Large intestine (tissue), 3 donors: Measurements from ENCODE around the gene DBF4B. TPM values are rescaled to one million over a fixed set of nuclear protein-coding genes. Genes with fewer than 3 reads are reported as not detected.
"Not testable (repeated sequence)": the region's sequence is repeated elsewhere in the genome, so short reads cannot be mapped to it uniquely, and the experiment has no call there.

Source experiments
- DNase-seq, 2 donors: peaks; one replicate each; pipeline versions ENCODE4 v3.0.0 to v3.0.0-alpha.2; 2013
- H3K27ac ChIP-seq: one replicate; pipeline ENCODE4 v1.5.1; 2013; ENCODE audit warnings: low read length
- H3K27me3 ChIP-seq: 2 replicates; pipeline ENCODE4 v1.6.1; 2013; ENCODE audit warnings: low read length; ENCODE audit not compliant: control insufficient read depth, insufficient read depth
- H3K36me3 ChIP-seq: 2 replicates; pipeline ENCODE4 v1.6.1; 2013; ENCODE audit warnings: low read length; ENCODE audit not compliant: control insufficient read depth, insufficient read depth
- H3K4me1 ChIP-seq: one replicate; pipeline ENCODE4 v1.6.1; 2013; ENCODE audit warnings: low read length; ENCODE audit not compliant: control insufficient read depth, insufficient read depth
- H3K4me3 ChIP-seq: one replicate; pipeline ENCODE4 v1.5.1; 2013; ENCODE audit warnings: low read length
- H3K9me3 ChIP-seq: one replicate; pipeline ENCODE4 v1.6.1; 2013; ENCODE audit warnings: mild to moderate bottlenecking, low read depth, low read length, moderate library complexity; ENCODE audit not compliant: control insufficient read depth
- whole genome bisulfite sequencing: methylation state at CpG from one replicate; pipeline ENCODE4 v1.1.5; 2013; ENCODE audit warnings: low lambda C conversion rate; ENCODE audit not compliant: insufficient coverage; 5-methylcytosine and 5-hydroxymethylcytosine counted together
- polyA plus RNA-seq: library from polyadenylated mRNA; unstranded; fragments of 120-200 nt; gene quantifications from one replicate; pipeline ENCODE4 v1.2.1, GENCODE V29; 2013

DBF4B gene
- polyA plus RNA-seq, 1 donor = 11.6 TPM

GRCh38 chr17:44687756-44688155, 20.7 kb upstream of the DBF4B start:
- H3K36me3 ChIP-seq = peaks cover 15% of the 10 kb centered on the region
- no peak overlapping the region for H3K4me3 ChIP-seq
- 89% methylated on average over 1 of the region's 1 CpG for WGBS
- peaks cover 5% of the 10 kb centered on the region for H3K4me1 ChIP-seq
- no peak for DNase-seq
- no peak overlapping the region for H3K27ac ChIP-seq
- no peaks in the 10 kb centered on the region for H3K9me3 ChIP-seq
- no peaks in the 10 kb centered on the region for H3K27me3 ChIP-seq

GRCh38 chr17:44688200-44688599, 20.3 kb upstream of the DBF4B start:
- no peak overlapping the region for H3K4me3 ChIP-seq
- no peaks in the 10 kb centered on the region for H3K9me3 ChIP-seq
- peaks cover 14% of the 10 kb centered on the region for H3K36me3 ChIP-seq
- H3K27me3 ChIP-seq = no peaks in the 10 kb centered on the region
- no peak overlapping the region for H3K27ac ChIP-seq
- WGBS = no CpG with 5 or more reads among the region's 2 CpGs
- H3K4me1 ChIP-seq = peaks cover 5% of the 10 kb centered on the region
- no peak for DNase-seq

GRCh38 chr17:44688675-44689476, 19.6 kb upstream of the DBF4B start:
- Histone ChIP-seq H3K27ac (peak overlapping the region; percentile 89), H3K4me3 (peak overlapping the region; percentile 75)

GRCh38 chr17:44689477-44690217, 18.8 kb upstream of the DBF4B start, which contains the start of gene CCDC43:
TSS of gene CCDC43 (minus strand) at chr17:44689776. CDS start at chr17:44689753, 23 bp downstream.
- no peaks in the 10 kb centered on the region for H3K9me3 ChIP-seq
- peaks cover 5% of the 10 kb centered on the region for H3K4me1 ChIP-seq
- peak within 1 kb of the TSS; percentile 75 for H3K4me3 ChIP-seq
- H3K36me3 ChIP-seq = peaks cover 9% of the 10 kb centered on the region
- DNase-seq = peak; percentile 94
- WGBS = no CpG with 5 or more reads among the region's 51 CpGs
- H3K27me3 ChIP-seq = no peaks in the 10 kb centered on the region
- H3K27ac ChIP-seq = peak within 1 kb of the TSS; percentile 89

More at GRCh38 chr17:44688675-44689476, 19.6 kb upstream of the DBF4B start:
- no CpG with 5 or more reads among the region's 13 CpGs for WGBS
- H3K27me3 ChIP-seq = no peaks in the 10 kb centered on the region
- H3K9me3 ChIP-seq = no peaks in the 10 kb centered on the region
- peaks cover 9% of the 10 kb centered on the region for H3K36me3 ChIP-seq
- peaks cover 5% of the 10 kb centered on the region for H3K4me1 ChIP-seq
- peak in 1 of 2 donors; percentile 62 for DNase-seq

GRCh38 chr17:44690746-44691306, 17.6 kb upstream of the DBF4B start:
- H3K4me3 ChIP-seq, H3K9me3 ChIP-seq, H3K36me3 ChIP-seq, H3K27me3 ChIP-seq, H3K4me1 ChIP-seq: not testable (repeated sequence)
- DNase-seq = peak in 1 of 2 donors; percentile 5
- WGBS = 73% methylated on average over 3 of the region's 21 CpGs
- peak overlapping the region; percentile 89 for H3K27ac ChIP-seq

GRCh38 chr17:44693609-44694008, 14.9 kb upstream of the DBF4B start:
- Histone ChIP-seq H3K4me3 (no peak overlapping the region), H3K9me3 (no peaks in the 10 kb centered on the region), H3K36me3 (no peaks in the 10 kb centered on the region), H3K27ac (no peak overlapping the region), H3K4me1 (no peaks in the 10 kb centered on the region), H3K27me3 (no peaks in the 10 kb centered on the region)
- no peak for DNase-seq
- WGBS = 94% methylated on average over 3 of the region's 11 CpGs

- not testable (repeated sequence) for H3K36me3 ChIP-seq, H3K27ac ChIP-seq, H3K9me3 ChIP-seq, DNase-seq, H3K4me1 ChIP-seq, H3K4me3 ChIP-seq, H3K27me3 ChIP-seq
- WGBS = no CpG with 5 or more reads among the region's 10 CpGs
These were observed 8.2 kb upstream of the DBF4B start for GRCh38 chr17:44700288-44700687.

- Histone ChIP-seq H3K4me3 (peak overlapping the region; percentile 83), H3K27ac (peak overlapping the region; percentile 63)
- DNase-seq = peak in 1 of 2 donors; percentile 3
These were observed 587 bp upstream of the DBF4B start for GRCh38 chr17:44707755-44708400.

GRCh38 chr17:44719444-44719843, 11.0 kb downstream of the DBF4B start:
- no peak overlapping the region for H3K4me3 ChIP-seq
- no peaks in the 10 kb centered on the region for H3K9me3 ChIP-seq
- no peaks in the 10 kb centered on the region for H3K27me3 ChIP-seq
- peaks cover 4% of the 10 kb centered on the region for H3K36me3 ChIP-seq
- DNase-seq = no peak
- WGBS = no CpG with 5 or more reads among the region's 1 CpG
- H3K27ac ChIP-seq = no peak overlapping the region
- no peaks in the 10 kb centered on the region for H3K4me1 ChIP-seq

More at GRCh38 chr17:44707755-44708400, 587 bp upstream of the DBF4B start:
- 44% methylated on average over 2 of the region's 4 CpGs for WGBS
- no peaks in the 10 kb centered on the region for H3K4me1 ChIP-seq
- no peaks in the 10 kb centered on the region for H3K27me3 ChIP-seq
- no peaks in the 10 kb centered on the region for H3K36me3 ChIP-seq
- no peaks in the 10 kb centered on the region for H3K9me3 ChIP-seq

GRCh38 chr17:44722254-44722653, 13.8 kb downstream of the DBF4B start:
- Histone ChIP-seq H3K27ac (no peak overlapping the region), H3K4me3 (no peak overlapping the region), H3K9me3 (no peaks in the 10 kb centered on the region), H3K4me1 (no peaks in the 10 kb centered on the region), H3K36me3 (peaks cover 4% of the 10 kb centered on the region), H3K27me3 (no peaks in the 10 kb centered on the region)
- 100% methylated on average over 2 of the region's 5 CpGs for WGBS
- no peak for DNase-seq
